Stimulated activated CD8-positive, alpha-beta memory T cell treated with anti-CD3 and anti-CD28 coated beads, Interleukin-15, amount 100 ng/mL, for 1 hour (primary cell): ENCODE data around the gene PFN2.
"Not testable (repeated sequence)": the region's sequence is repeated elsewhere in the genome, so short reads cannot be mapped to it uniquely, and the experiment has no call there.

Experiments
- DNase-seq: peaks from one replicate; pipeline ENCODE4 v3.0.0-alpha.2; 2020; ENCODE audit warnings: low read depth

Gene PFN2

GRCh38 chr3:149968216-149968615 lies 2.5 kb downstream of the PFN2 start:
- DNase-seq, result no peak

DNA sequence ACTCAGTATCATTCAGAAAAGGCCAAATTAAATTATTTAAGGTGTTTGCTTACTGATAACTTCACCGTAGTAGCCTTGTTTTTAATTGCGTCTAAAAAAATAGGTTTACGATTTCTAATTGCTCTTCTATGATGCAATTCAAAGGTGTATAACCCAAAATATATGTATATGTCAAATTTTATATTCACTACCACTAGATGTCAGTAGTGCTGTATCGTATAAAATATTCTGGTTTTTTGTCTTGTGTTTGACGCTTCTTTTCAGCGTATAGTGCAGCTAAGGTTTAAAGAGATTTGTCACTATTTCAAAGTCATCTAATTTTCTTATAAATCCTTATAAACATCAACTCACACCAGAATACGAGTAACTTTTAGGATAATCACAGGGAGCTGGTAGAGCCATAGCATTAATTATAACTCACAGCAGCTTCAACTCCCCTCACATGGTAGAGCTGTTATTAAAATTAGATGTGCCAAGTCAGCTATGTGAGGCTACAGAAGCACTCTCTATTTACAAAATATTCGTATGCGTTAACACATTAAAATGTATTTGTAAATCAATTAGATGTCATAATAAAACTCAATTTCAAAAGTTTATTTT lies 3.5 kb downstream of the PFN2 start:
- DNase-seq, result no peak

DNA sequence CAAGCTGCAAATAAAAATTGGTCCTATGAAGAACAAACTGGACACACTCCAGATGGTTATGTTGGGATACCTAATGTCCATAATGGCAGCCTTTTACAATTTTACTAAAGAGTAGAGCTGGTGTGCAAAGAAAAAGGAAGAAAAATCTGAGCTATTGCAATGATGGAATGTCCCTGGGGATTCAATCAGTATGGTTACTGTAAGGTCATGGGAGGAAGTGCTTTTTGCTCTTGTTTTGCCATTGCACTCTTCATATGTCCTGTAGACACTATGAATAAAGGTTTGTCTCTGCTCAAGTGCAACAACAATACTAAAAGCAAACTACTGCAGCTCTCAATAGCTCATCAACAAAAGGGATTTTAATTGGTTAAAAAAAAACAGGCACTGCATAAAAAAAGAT lies 5.4 kb downstream of the PFN2 start:
- no peak for DNase-seq

GRCh38 chr3:149964291-149964690 lies 6.4 kb downstream of the PFN2 start:
- no peak for DNase-seq

GRCh38 chr3:149963485-149963884 lies 7.2 kb downstream of the PFN2 start:
- DNase-seq, result no peak

DNA sequence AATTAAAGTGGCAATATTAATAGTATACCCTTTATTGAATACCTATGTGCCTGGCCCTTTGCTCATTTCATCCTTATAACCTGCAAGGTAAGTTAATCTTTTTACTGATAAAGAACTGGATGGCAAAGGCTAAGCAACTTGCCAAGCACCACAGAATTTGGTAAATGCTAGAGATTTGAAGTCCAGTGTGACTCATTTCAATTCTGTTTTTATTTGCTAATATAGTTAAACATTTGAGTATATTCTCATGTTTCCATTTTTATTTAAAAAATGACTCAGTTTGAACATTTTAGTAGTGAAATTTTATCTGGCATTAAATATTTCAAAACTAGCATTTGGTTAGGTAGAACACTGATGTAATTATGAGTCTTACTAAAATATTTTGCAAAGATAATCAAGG lies 11.3 kb downstream of the PFN2 start:
- DNase-seq, result no peak

DNA sequence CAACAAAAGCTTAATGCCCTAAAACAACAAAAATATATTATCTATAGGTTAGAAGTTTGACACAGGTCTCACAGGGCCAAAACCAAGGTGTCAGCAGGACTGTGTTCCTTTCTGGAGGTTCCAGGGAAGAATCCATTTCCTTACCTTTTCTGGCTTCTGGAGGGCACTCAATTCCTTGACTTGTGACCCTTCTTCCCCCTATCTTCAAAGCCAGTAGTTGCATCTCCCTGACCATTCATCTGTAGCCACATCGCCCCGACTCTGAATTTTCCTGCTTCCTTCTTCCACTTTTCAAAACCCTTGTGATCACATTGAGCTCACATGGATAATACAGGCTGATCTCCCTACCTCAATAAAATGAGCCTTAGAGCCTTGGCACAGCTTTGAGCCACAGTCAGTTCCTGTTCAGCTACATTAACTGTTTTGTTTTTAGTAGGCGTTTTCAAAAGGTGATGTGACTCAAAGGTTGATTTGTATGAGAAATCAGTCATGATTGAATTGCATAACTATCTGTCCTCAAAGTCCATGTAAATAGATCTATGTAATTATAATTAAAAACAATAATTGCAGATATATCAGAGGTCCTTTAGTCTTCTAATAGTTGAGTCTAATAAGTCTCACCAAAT lies 12.4 kb downstream of the PFN2 start:
- no peak for DNase-seq

DNA sequence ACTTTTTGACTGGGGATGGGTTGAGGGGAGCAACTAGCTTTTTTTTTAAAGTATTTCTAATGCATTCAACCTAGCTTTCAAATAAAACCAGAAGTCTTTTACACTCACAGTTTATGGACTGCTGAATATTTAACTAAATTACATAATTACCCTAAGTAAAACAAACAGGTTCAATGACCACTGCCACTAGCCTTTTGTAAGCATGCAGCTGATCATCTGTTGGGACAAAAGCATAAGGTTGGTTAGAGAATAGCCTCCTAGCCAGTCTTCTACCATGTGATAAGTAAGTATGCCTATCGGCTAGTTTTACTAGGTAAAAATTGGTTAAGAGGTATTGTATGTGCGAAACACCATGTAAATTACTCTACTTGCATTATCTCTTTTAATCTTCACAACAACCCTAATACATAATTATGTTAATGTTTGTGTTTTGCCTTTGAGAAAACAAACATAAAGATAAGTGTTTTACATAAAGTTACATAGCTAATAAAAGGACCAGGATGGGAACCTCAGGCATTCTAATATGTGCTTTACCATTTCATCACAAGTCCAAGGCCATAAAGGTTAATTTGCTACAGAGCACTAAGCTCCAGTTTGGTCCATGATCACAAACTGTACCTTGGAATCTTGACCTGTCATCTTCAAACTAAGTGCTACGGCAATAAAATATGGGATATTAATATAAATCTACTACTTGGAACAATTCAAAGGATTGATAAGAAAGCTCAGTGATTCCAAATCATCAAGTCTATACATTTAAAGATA lies 13.2 kb downstream of the PFN2 start:
- DNase-seq, result no peak

GRCh38 chr3:149955449-149955848 lies 15.2 kb downstream of the PFN2 start:
- DNase-seq, result no peak

DNA sequence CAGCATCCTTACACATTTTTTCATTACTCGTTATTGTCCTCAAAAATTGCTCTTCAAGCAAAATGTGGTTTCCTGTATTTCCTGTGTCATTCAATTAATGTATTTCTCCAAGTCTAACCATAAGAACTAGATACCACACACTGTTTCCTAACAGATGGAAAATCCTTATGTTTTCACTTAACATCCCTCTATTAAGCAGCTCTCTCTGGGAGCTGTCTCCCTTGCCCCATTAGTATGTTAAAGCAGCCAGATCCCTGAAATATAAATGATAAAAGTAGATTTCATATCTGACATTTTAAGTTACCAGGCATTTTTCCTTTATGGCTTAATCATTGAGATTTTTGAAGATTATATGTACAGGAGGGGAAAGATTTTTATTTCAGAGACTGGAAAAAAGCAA lies 15.9 kb downstream of the PFN2 start:
- DNase-seq, result no peak

DNA sequence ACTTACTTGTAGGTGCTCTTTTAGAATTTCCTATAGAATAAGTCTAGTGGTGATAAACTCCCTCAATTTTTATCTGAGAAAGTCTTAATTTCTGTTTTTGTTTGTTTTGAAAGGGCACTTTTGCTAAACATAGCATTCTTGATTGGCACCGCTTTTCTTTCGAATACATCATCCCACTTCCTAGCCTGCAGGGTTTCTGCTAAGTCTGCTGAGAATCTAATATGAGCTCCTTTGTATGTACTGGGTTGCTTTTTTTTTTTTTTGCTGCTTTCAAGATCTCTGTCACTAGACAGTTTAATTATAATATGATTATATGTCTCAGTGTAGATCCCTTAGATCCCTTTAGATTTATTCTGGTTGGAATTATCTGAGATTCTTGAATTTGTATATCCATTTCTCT lies 21.5 kb downstream of the PFN2 start:
- DNase-seq, result no peak

DNA sequence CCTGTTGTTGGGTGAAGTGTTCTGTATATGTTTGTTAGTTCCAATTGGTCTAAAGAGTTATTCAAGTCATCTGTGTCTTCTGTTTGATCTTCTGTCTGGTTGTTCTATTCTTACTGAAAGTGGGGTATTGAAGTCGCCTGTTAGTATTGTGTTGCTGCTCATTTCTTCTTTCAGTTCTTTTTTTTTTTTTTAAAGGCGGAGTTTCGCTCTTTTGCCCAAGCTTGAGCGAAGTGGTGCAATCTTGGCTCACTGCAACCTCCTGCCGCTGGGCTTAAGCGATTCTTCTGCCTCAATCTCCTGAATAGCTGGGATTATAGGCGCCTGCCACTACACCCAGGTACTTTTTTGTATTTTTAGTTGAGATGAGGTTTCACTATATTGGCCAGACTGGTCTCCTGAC lies 23.5 kb downstream of the PFN2 start:
- no peak for DNase-seq

DNA sequence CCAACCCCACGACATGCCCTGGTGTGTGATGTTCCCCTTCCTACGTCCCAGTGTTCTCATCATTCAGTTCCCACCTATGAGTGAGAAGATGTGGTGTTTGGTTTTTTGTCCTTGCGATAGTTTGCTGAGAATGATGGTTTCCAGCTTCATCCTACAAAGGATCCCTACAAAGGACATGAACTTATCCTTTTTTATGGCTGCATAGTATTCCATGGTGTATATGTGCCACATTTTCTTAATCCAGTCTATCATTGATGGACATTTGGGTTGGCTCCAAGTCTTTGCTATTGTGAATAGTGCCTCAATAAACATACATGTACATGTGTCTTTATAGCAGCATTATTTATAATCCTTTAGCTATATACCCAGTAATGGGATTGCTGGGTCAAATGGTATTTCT lies 26.7 kb downstream of the PFN2 start:
- not testable (repeated sequence) for DNase-seq

GRCh38 chr3:149942409-149942808 lies 28.3 kb downstream of the PFN2 start:
- DNase-seq, result no peak

DNA sequence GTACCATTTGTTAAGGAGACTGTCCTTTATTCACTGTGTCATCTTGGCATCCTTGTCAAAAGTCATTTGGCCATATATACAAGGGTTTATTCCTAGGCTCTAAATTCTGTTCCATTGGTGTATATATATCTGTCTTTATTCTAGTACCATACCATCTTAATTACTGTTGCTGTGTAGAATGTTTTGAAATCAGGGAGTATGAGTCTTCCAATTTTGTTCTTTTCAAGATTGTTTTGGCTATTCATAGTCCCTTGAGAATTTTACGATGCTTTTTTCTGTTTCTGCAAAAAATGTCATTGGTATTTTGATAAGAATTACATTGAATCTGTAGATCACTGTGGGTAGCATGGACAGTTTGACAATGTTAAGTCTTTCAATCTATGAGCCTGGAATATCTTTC lies 28.7 kb downstream of the PFN2 start:
- no peak for DNase-seq

DNA sequence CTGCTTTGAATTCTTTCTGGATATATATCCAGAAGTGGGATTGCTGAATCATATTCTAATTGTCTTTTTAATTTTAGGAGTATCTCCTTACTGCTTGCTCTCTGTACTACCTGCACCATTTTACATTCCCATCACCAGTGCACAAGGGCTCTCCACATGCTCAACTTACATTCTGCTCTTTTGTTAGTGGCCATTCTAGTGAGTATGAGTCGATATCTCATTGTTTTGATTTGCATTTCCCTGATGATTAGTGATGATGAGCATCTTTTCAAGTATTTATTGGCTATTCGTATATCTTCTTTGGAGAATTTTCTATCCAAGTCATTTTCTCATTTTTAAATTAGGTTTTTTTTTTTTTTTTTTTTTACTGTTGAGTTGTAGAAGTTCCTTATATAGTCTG lies 29.5 kb downstream of the PFN2 start:
- DNase-seq, result no peak

DNA sequence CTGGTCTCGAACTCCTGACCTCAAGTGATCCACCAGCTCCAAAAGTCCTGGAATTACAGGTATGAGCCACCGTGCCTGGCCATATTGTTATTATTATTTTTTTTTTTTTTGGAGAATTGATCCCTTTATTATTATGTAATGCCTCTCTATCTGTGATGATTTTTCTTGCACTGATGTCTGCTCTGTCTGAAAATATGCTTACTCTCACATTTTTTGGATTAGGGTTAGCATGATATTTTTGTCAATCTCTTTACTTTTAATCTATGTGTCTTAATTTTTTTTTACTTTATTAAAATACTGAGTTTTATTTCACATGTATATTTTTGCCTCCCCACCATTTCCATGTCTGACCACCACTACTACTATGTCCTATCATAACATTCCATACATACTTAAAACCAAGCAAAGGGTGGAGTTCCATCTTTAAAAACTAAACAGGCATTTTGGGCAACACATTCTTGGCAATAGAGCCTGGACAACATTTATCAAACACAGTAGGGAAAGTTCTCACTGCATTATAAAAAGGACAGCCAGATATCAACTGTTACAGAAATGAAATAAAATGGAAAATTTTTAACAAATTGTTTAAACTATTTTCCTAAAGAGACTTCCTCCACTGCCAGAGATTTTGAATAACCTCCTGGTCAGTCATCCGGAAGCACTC lies 32.2 kb downstream of the PFN2 start:
- DNase-seq, result not testable (repeated sequence)

DNA sequence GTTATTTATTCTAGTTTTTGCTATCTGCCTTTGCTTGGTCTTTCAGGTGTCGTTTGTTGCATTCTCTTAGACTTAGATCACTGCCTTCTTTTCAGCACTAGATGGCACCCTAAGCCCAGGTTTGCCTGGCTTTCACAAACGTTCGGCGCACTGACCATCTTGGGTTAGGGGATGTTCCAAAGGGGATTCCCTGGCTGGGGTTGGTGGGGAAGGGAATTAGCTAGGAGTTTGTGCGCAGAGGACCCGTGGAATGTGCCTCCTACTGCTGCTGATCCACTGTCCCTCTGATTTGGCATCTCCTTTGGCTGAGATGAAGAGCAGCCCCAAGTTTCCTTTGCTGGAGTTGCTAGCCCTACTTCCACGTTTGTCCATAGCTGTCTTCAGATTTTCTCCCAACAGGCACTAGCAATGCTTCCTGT lies 33.9 kb downstream of the PFN2 start:
- no peak for DNase-seq

DNA sequence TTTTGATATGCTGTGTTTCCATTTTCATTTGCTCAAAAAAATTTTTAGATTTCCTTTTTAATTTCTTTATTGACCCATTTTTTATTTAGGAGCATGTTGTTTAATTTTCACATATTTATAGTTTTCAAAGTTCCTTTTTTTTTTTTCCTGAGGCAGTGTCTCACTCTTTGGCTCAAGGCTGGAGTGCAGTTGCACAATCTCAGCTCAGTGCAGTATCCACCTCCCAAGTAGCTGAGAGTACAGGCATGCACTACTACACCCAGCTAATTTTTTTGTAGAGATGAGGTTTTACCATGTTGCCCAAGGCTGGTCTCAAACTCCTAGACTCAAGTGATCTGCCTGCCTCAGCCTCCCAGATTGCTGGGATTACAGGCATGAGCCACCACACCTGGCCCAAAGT lies 36.2 kb downstream of the PFN2 start:
- DNase-seq, result no peak

DNA sequence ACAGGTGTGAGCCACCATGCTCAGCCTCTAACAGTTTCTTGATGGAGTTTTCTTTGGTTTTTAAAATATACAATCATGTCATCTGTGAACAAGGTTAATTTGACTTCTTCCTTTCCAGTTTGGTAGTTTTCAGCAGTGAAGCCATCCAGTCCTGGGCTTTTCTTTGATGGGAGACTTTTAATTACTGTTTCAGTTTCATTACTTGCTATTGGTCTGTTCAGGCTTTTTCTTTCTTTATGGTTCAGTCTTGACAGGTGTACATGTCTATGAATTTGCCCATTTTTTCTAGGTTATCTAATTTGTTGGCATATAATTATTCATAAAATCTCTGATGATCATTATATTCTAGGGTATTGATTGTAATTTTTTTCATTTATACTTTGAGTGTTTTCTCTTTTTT lies 36.8 kb downstream of the PFN2 start:
- no peak for DNase-seq

DNA sequence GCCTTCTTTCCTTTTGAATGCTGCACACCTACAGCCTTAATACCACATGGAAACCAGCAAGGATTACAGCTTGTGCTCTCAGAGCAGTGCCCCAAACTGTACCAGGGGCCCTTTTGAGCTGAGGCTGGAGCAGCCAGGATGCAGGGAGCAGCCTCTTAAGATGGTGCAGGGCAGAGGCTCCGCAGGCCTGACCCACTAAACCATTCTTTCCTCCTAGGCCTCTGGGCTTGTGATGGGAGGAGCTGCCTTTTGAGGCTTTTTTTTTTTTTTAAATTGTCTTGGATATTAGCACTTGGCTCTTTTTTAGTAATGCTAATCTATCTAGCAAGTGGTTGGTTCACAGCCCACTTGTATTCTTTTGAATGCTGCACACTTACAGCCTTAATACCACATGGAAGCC lies 37.7 kb downstream of the PFN2 start:
- no peak for DNase-seq

DNA sequence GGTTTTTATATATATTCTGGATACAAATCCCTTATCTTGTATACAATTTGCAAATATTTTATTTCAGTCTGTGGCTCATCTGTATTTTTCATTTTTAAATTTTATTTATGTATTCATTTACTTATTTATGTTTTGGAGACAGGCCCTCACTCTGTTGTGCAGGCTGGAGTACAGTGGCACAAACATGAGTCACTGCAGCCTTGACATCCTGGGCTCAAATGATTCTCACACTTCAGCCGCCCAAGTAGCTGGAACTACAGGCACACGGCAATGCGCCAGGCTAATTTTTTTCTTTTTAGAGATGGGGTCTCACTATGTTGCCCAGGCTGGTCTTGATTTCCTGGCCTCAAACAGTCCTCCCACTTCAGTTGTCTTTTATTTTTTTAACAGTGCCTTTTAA lies 50.6 kb downstream of the PFN2 start:
- no peak for DNase-seq

- DNase-seq, result no peak
These were observed 51.2 kb downstream of the PFN2 start for GRCh38 chr3:149919509-149919908.
